ENCODE results near the gene CCDC148.

The CCDC148 gene

GRCh38 chr2:158242280-158242679 lies 214.3 kb downstream of the CCDC148 start:
- no peaks in the 10 kb centered on the region for H3K27me3 ChIP-seq (ENCODE audit: low read length)
- TF ChIP-seq CTCF (IDR thresholded peaks at IDR 0.05; ENCODE audit: insufficient read depth, low read length, poor library complexity, severe bottlenecking) = no peak
- TF ChIP-seq EZH2phosphoT487 (conservative IDR thresholded peaks at IDR 0.05; ENCODE audit: low read length) = no peak
- H3K9me3 ChIP-seq (ENCODE audit: insufficient read depth, low read length) = no peaks in the 10 kb centered on the region
- no peaks in the 10 kb centered on the region for H3K79me2 ChIP-seq (ENCODE audit: insufficient read depth, low read length)
- no peak overlapping the region for H2AFZ ChIP-seq (ENCODE audit: low read depth, low read length, severe bottlenecking)
- H3K36me3 ChIP-seq (ENCODE audit: low read length) = no peaks in the 10 kb centered on the region
- no peaks in the 10 kb centered on the region for H4K20me1 ChIP-seq (ENCODE audit: low read depth, low read length)
- no peaks in the 10 kb centered on the region for H3K9me2 ChIP-seq (replicated peaks; ENCODE audit: insufficient read depth, low read length)
- H3F3A ChIP-seq (ENCODE audit: insufficient read depth) = no peaks in the 10 kb centered on the region
- H3K9ac ChIP-seq (ENCODE audit: low read length) = no peak overlapping the region
- no peak overlapping the region for H3K27ac ChIP-seq (ENCODE audit: low read depth, low read length)
- no peak overlapping the region for H3K4me3 ChIP-seq (ENCODE audit: insufficient read depth, low read length, poor library complexity, severe bottlenecking)
- no peak overlapping the region for H3K4me2 ChIP-seq (ENCODE audit: low read depth, low read length, poor library complexity, severe bottlenecking)

GRCh38 chr2:158240975-158241374 lies 215.6 kb downstream of the CCDC148 start:
- TF ChIP-seq CTCF (IDR thresholded peaks at IDR 0.05; ENCODE audit: insufficient read depth, low read length, poor library complexity, severe bottlenecking) = no peak
- TF ChIP-seq EZH2phosphoT487 (conservative IDR thresholded peaks at IDR 0.05; ENCODE audit: low read length) = no peak
- Histone ChIP-seq H3K27ac (ENCODE audit: low read depth, low read length) (no peak overlapping the region), H3K36me3 (ENCODE audit: low read length) (no peaks in the 10 kb centered on the region)

DNA sequence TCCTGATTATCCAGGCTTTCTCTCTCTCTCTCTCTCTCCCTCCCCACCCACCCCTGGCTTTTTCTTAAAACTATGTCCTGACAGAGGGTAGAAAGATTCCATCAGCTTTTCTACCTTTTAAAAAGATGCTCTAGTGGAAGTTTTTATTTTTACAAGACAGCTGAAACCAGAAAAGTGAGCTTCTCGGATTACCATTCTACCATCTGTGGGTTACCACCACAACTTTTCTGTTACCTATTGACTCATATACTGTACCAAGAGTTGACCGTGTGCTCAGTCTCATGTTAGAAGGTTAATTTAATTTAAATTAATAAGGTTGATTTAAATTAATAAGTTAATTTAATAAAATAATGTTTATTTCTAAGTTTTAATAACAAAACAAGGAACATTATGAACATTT lies 217.3 kb downstream of the CCDC148 start:
- Histone ChIP-seq H3K9ac (ENCODE audit: low read length) (no peak overlapping the region), H4K20me1 (ENCODE audit: low read depth, low read length) (no peaks in the 10 kb centered on the region), H3K4me2 (ENCODE audit: low read depth, low read length, poor library complexity, severe bottlenecking) (no peak overlapping the region), H3K79me2 (ENCODE audit: insufficient read depth, low read length) (no peaks in the 10 kb centered on the region), H2AFZ (ENCODE audit: low read depth, low read length, severe bottlenecking) (no peak overlapping the region), H3K36me3 (ENCODE audit: low read length) (no peaks in the 10 kb centered on the region), H3K4me3 (ENCODE audit: insufficient read depth, low read length, poor library complexity, severe bottlenecking) (no peak overlapping the region), H3K27ac (ENCODE audit: low read depth, low read length) (no peak overlapping the region), H3K9me3 (ENCODE audit: insufficient read depth, low read length) (no peaks in the 10 kb centered on the region), H3K9me2 (replicated peaks; ENCODE audit: insufficient read depth, low read length) (no peaks in the 10 kb centered on the region), H3K27me3 (ENCODE audit: low read length) (no peaks in the 10 kb centered on the region), H3F3A (ENCODE audit: insufficient read depth) (no peaks in the 10 kb centered on the region)
- TF ChIP-seq EZH2phosphoT487 (conservative IDR thresholded peaks at IDR 0.05; ENCODE audit: low read length) = no peak
- no peak for TF ChIP-seq CTCF (IDR thresholded peaks at IDR 0.05; ENCODE audit: insufficient read depth, low read length, poor library complexity, severe bottlenecking)

More at GRCh38 chr2:158240975-158241374, 215.6 kb downstream of the CCDC148 start:
- no peaks in the 10 kb centered on the region for H3K9me2 ChIP-seq (replicated peaks; ENCODE audit: insufficient read depth, low read length)
- no peaks in the 10 kb centered on the region for H3K27me3 ChIP-seq (ENCODE audit: low read length)
- no peak overlapping the region for H3K9ac ChIP-seq (ENCODE audit: low read length)
- no peaks in the 10 kb centered on the region for H4K20me1 ChIP-seq (ENCODE audit: low read depth, low read length)
- H3K79me2 ChIP-seq (ENCODE audit: insufficient read depth, low read length) = no peaks in the 10 kb centered on the region
- H3K4me2 ChIP-seq (ENCODE audit: low read depth, low read length, poor library complexity, severe bottlenecking) = no peak overlapping the region
- H2AFZ ChIP-seq (ENCODE audit: low read depth, low read length, severe bottlenecking) = no peak overlapping the region
- no peak overlapping the region for H3K4me3 ChIP-seq (ENCODE audit: insufficient read depth, low read length, poor library complexity, severe bottlenecking)
- no peaks in the 10 kb centered on the region for H3F3A ChIP-seq (ENCODE audit: insufficient read depth)
- H3K9me3 ChIP-seq (ENCODE audit: insufficient read depth, low read length) = no peaks in the 10 kb centered on the region
